Activated B cell treated with CpG ODN at 0.5 μM for 24 hours (primary cell): ENCODE measurements around the gene ANAPC13. TPM values are rescaled to one million over a fixed set of nuclear protein-coding genes. Genes with fewer than 3 reads are reported as not detected.

Experiments
- ATAC-seq: fragments of 200-7000 bp; cut with Tn5 transposase; one replicate; pipeline ENCODE4 v1.10.0; 2021; ENCODE audit warnings: low read depth, mild to moderate bottlenecking, moderate library complexity
- CTCF ChIA-PET: fragments of 350-600 bp; sonication (Branson Sonifier 250); formaldehyde crosslinking; loops from one replicate; lab custom pipeline; 2021; ENCODE audit warnings: antibody characterized with exemption; lab: Charles Lee
- POLR2A ChIA-PET: fragments of 350-600 bp; sonication (Branson Sonifier 250); formaldehyde crosslinking; loops from one replicate; lab custom pipeline; 2021; ENCODE audit warnings: antibody characterized with exemption; lab: Charles Lee
- DNase-seq: peaks from one replicate; pipeline ENCODE4 v3.0.0; 2022
- H3K27ac Mint-ChIP-seq: one replicate; pipeline ENCODE4 v1.8.0; 2020; ENCODE audit warnings: mixed read lengths
- H3K27me3 Mint-ChIP-seq: one replicate; pipeline ENCODE4 v1.8.0; 2021; ENCODE audit warnings: mixed read lengths
- H3K36me3 Mint-ChIP-seq: one replicate; pipeline ENCODE4 v1.8.0; 2021; ENCODE audit warnings: low read depth, mixed read lengths
- H3K4me1 Mint-ChIP-seq: one replicate; pipeline ENCODE4 v1.8.0; 2021; ENCODE audit warnings: mixed read lengths
- H3K4me3 Mint-ChIP-seq: one replicate; pipeline ENCODE4 v1.8.0; 2020; ENCODE audit warnings: mild to moderate bottlenecking, mixed read lengths
- H3K9me3 Mint-ChIP-seq: one replicate; pipeline ENCODE4 v1.8.0; 2020; ENCODE audit warnings: mixed read lengths
- intact Hi-C: fragments of 100-400 bp; cut with micrococcal nuclease; formaldehyde crosslinking; loops from one replicate; pipeline ENCODE4 v1.15.1; 2024
- total RNA-seq: library from RNA; stranded (reverse); gene quantifications from 2 replicates; pipeline ENCODE4 v1.2.3, GENCODE V29; 2022
- TF ChIP-seq, protein P1 (sequence below): fragments of 200-600 bp; IDR thresholded peaks from one replicate; pipeline ENCODE4 v1.8.0; 2022; ENCODE audit warnings: antibody characterized with exemption, mild to moderate bottlenecking

The ANAPC13 gene
- total RNA-seq, 1 donor from 2014 or later: 31.3 TPM

- H3K9me3 Mint-ChIP-seq: no peaks in the 10 kb centered on the region
- no peak overlapping the region for H3K27ac Mint-ChIP-seq
- POLR2A ChIA-PET: no interaction called here
- no peak overlapping the region for H3K4me3 Mint-ChIP-seq
- no peaks in the 10 kb centered on the region for H3K4me1 Mint-ChIP-seq
- peaks cover 5% of the 10 kb centered on the region for H3K27me3 Mint-ChIP-seq
- TF ChIP-seq, protein P1, sequence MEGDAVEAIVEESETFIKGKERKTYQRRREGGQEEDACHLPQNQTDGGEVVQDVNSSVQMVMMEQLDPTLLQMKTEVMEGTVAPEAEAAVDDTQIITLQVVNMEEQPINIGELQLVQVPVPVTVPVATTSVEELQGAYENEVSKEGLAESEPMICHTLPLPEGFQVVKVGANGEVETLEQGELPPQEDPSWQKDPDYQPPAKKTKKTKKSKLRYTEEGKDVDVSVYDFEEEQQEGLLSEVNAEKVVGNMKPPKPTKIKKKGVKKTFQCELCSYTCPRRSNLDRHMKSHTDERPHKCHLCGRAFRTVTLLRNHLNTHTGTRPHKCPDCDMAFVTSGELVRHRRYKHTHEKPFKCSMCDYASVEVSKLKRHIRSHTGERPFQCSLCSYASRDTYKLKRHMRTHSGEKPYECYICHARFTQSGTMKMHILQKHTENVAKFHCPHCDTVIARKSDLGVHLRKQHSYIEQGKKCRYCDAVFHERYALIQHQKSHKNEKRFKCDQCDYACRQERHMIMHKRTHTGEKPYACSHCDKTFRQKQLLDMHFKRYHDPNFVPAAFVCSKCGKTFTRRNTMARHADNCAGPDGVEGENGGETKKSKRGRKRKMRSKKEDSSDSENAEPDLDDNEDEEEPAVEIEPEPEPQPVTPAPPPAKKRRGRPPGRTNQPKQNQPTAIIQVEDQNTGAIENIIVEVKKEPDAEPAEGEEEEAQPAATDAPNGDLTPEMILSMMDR: no peak
- CTCF ChIA-PET: interaction anchor here (1.5 kb wide), 1 partner anchor 9 kb away, joined by 4 read pairs; no protein-coding TSS in a partner anchor
- no peaks in the 10 kb centered on the region for H3K36me3 Mint-ChIP-seq
- ATAC-seq (no peak), DNase-seq (no peak)
- intact Hi-C loops: no loop called here
Observed at GRCh38 chr3:134464689-134465365, 21.0 kb downstream of the ANAPC13 start.

- no peak for DNase-seq
- Mint-ChIP-seq H3K27me3 (peaks cover 11% of the 10 kb centered on the region), H3K9me3 (no peaks in the 10 kb centered on the region), H3K4me1 (no peaks in the 10 kb centered on the region), H3K36me3 (no peaks in the 10 kb centered on the region), H3K4me3 (no peak overlapping the region), H3K27ac (no peak overlapping the region)
- ChIA-PET POLR2A (no interaction called here), CTCF (interaction anchor here (1.5 kb wide), 1 partner anchor 9 kb away, joined by 4 read pairs; no protein-coding TSS in a partner anchor)
- TF ChIP-seq, protein P1: no peak
- intact Hi-C loops: no loop called here
- no peak for ATAC-seq
Observed at GRCh38 chr3:134464064-134464688, 21.6 kb downstream of the ANAPC13 start.

DNA sequence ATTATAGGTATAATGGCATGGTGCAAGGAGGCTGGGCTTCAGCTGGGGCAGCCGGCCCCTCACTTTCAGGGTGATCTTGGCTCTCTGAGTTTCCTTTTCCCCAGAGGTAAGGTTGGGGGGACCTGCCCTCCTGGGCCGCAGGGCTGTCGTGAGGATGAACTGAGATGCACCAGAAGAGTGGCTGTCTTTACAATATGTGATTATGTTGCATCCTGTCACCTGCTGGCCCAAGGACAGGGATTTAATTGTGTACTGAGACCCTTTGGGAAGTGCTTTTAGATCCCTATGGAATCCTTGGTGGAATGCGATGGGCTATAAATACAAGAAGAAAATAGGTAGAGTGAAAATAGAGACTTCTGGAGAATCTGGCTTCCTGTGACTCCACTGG is 22.1 kb downstream of the ANAPC13 start:
- Mint-ChIP-seq H3K4me3 (no peak overlapping the region), H3K4me1 (no peaks in the 10 kb centered on the region), H3K27ac (no peak overlapping the region), H3K27me3 (peaks cover 14% of the 10 kb centered on the region), H3K9me3 (no peaks in the 10 kb centered on the region), H3K36me3 (no peaks in the 10 kb centered on the region)
- ChIA-PET CTCF (interaction anchor here (1.5 kb wide), 1 partner anchor 10 kb away, joined by 4 read pairs; no protein-coding TSS in a partner anchor), POLR2A (no interaction called here)
- DNase-seq: no peak
- intact Hi-C loops: no loop called here
- no peak for ATAC-seq
- TF ChIP-seq, protein P1: no peak

DNA sequence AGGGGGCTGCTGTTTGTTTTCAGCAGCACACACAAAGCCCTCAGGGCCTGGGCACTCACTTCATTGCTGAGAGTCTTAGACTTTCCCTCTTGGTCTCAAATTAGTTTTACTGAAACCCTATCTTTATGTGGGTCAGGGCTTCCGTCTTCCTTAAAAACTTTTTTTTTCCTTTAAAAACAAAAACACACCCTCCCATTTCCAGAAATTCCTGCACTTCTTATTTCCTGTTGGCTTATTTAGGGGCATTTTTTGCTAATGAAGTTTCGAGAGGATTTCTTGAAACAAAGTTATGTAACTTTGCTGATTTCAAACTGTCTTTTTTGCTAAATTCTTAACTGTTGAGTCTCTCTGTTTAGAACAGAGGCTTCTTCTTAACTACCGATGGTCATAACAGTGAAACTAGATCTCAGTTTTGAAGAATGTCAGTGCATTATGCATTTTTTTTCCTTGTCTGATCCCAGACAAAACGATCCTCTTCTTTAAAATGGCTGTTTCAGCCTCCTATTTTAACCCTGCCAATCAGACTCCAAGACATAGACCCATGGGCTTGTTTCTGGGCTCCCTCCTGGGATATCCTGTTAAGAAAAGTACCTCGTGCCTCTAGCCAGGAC is 23.3 kb downstream of the ANAPC13 start:
- CTCF ChIA-PET: interaction anchor here (1.2 kb wide), 1 partner anchor 11 kb away, joined by 3 read pairs; no protein-coding TSS in a partner anchor
- H3K27ac Mint-ChIP-seq: no peak overlapping the region
- TF ChIP-seq, protein P1: no peak

DNA sequence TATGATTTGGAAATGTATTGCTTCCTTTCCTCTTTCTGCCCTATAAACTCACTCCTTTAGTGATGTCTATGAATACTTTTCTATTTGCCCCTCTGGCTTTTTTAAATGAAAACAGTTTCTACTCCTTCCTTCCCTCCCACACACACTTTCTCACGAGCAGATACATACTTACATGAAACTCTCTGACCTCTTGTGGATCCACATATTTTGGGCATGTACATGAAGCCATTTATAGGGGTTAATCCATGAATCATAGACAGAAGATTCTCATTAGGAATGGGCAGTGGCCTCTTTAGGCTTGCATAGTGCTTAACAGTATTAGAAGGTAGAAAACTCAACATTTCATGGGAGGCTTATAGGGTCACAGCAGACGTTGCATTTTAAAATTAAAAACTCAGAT is 24.8 kb downstream of the ANAPC13 start:
- ATAC-seq (no peak), DNase-seq (no peak)
- Mint-ChIP-seq H3K4me1 (no peaks in the 10 kb centered on the region), H3K4me3 (no peak overlapping the region), H3K27me3 (peaks cover 18% of the 10 kb centered on the region), H3K9me3 (no peaks in the 10 kb centered on the region), H3K36me3 (no peaks in the 10 kb centered on the region), H3K27ac (no peak overlapping the region)
- intact Hi-C loops: no loop called here
- POLR2A ChIA-PET: no interaction called here
- CTCF ChIA-PET: no interaction called here
- TF ChIP-seq, protein P1: no peak

More for the DNA sequence above, 23.3 kb downstream of the ANAPC13 start:
- intact Hi-C loops: no loop called here
- Mint-ChIP-seq H3K9me3 (no peaks in the 10 kb centered on the region), H3K4me1 (no peaks in the 10 kb centered on the region), H3K4me3 (no peak overlapping the region), H3K36me3 (no peaks in the 10 kb centered on the region), H3K27me3 (peaks cover 18% of the 10 kb centered on the region)
- DNase-seq: no peak
- POLR2A ChIA-PET: no interaction called here
- no peak for ATAC-seq
